HUES48 (cell line): Measurements from ENCODE around the gene RNASE3.
A peak's percentile ranks its signal among the peaks of the same experiment; 100 is the strongest.
"Not testable (repeated sequence)": the region's sequence is repeated elsewhere in the genome, so short reads cannot be mapped to it uniquely, and the experiment has no call there.

Experiments
- H3K27ac ChIP-seq: one replicate; pipeline ENCODE4 v1.7.0; 2013; ENCODE audit warnings: low read depth, low read length, inconsistent platforms
- H3K27me3 ChIP-seq: 2 replicates; pipeline ENCODE4 v1.6.1; 2013; ENCODE audit warnings: mild to moderate bottlenecking, low read length; ENCODE audit not compliant: control insufficient read depth, insufficient read depth
- H3K36me3 ChIP-seq: 2 replicates; pipeline ENCODE4 v1.6.1; 2013; ENCODE audit warnings: low read length; ENCODE audit not compliant: control insufficient read depth, insufficient read depth
- H3K4me1 ChIP-seq: 2 replicates; pipeline ENCODE4 v1.6.1; 2013; ENCODE audit warnings: mild to moderate bottlenecking, low read length; ENCODE audit not compliant: control insufficient read depth, insufficient read depth
- H3K4me3 ChIP-seq: 2 replicates; pipeline ENCODE4 v1.5.1; 2013; ENCODE audit warnings: mild to moderate bottlenecking, low read depth, low read length
- H3K9ac ChIP-seq: 2 replicates; pipeline ENCODE4 v1.6.1; 2013; ENCODE audit warnings: mild to moderate bottlenecking, low read depth, low read length, moderate library complexity
- H3K9me3 ChIP-seq: 2 replicates; pipeline ENCODE4 v1.6.1; 2013; ENCODE audit warnings: low read length; ENCODE audit not compliant: control insufficient read depth, insufficient read depth

Gene RNASE3

GRCh38 chr14:20873370-20874177 lies 17.6 kb upstream of the RNASE3 start:
- peaks cover 15% of the 10 kb centered on the region; the same call in 1 of the 2 replicates for H3K27me3 ChIP-seq
- peak overlapping the region; percentile 59 for H3K9ac ChIP-seq
- no peak overlapping the region for H3K27ac ChIP-seq
- H3K4me3 ChIP-seq, result peak overlapping the region; percentile 61
- no peaks in the 10 kb centered on the region for H3K9me3 ChIP-seq
- H3K36me3 ChIP-seq, result no peaks in the 10 kb centered on the region
- H3K4me1 ChIP-seq, result no peaks in the 10 kb centered on the region

- Histone ChIP-seq H3K36me3 (no peaks in the 10 kb centered on the region), H3K4me3 (no peak overlapping the region), H3K27me3 (peaks cover 15% of the 10 kb centered on the region; the same call in 1 of the 2 replicates), H3K9me3 (no peaks in the 10 kb centered on the region), H3K4me1 (no peaks in the 10 kb centered on the region), H3K9ac (no peak overlapping the region), H3K27ac (no peak overlapping the region)
Observed at GRCh38 chr14:20877016-20877415, 14.2 kb upstream of the RNASE3 start.

- no peak overlapping the region for H3K9ac ChIP-seq
- no peaks in the 10 kb centered on the region for H3K4me1 ChIP-seq
- H3K27me3 ChIP-seq, result peaks cover 15% of the 10 kb centered on the region; the same call in 1 of the 2 replicates
- no peaks in the 10 kb centered on the region for H3K9me3 ChIP-seq
- H3K27ac ChIP-seq, result no peak overlapping the region
- H3K36me3 ChIP-seq, result no peaks in the 10 kb centered on the region
- H3K4me3 ChIP-seq, result no peak overlapping the region
Observed at GRCh38 chr14:20878695-20879094, 12.5 kb upstream of the RNASE3 start.

- H3K36me3 ChIP-seq, result not testable (repeated sequence)
Observed at GRCh38 chr14:20881229-20881628, 10.0 kb upstream of the RNASE3 start.

GRCh38 chr14:20882787-20883186 lies 8.4 kb upstream of the RNASE3 start:
- H3K36me3 ChIP-seq, H3K9ac ChIP-seq, H3K4me1 ChIP-seq, H3K9me3 ChIP-seq, H3K27ac ChIP-seq, H3K27me3 ChIP-seq, H3K4me3 ChIP-seq: not testable (repeated sequence)

More at GRCh38 chr14:20881229-20881628, 10.0 kb upstream of the RNASE3 start:
- H3K9me3 ChIP-seq, H3K4me1 ChIP-seq, H3K4me3 ChIP-seq, H3K9ac ChIP-seq, H3K27me3 ChIP-seq, H3K27ac ChIP-seq: not testable (repeated sequence)

- H3K9ac ChIP-seq, H3K4me1 ChIP-seq, H3K9me3 ChIP-seq, H3K4me3 ChIP-seq, H3K27me3 ChIP-seq, H3K27ac ChIP-seq, H3K36me3 ChIP-seq: not testable (repeated sequence)
Observed at GRCh38 chr14:20888411-20888810, 2.8 kb upstream of the RNASE3 start.

GRCh38 chr14:20895322-20895721 lies 4.1 kb downstream of the RNASE3 start:
- H3K4me1 ChIP-seq, H3K9me3 ChIP-seq, H3K36me3 ChIP-seq, H3K27me3 ChIP-seq, H3K27ac ChIP-seq, H3K9ac ChIP-seq, H3K4me3 ChIP-seq: not testable (repeated sequence)

- no peaks in the 10 kb centered on the region for H3K27me3 ChIP-seq
- H3K36me3 ChIP-seq, result no peaks in the 10 kb centered on the region
- no peak overlapping the region for H3K4me3 ChIP-seq
- H3K27ac ChIP-seq, result no peak overlapping the region
- H3K9ac ChIP-seq, result no peak overlapping the region
- peaks cover 8% of the 10 kb centered on the region; the same call in 1 of the 2 replicates for H3K4me1 ChIP-seq
- H3K9me3 ChIP-seq, result no peaks in the 10 kb centered on the region
Observed at GRCh38 chr14:20904393-20905029, 13.3 kb downstream of the RNASE3 start.

- Histone ChIP-seq H3K9me3 (no peaks in the 10 kb centered on the region), H3K9ac (no peak overlapping the region), H3K27me3 (no peaks in the 10 kb centered on the region), H3K27ac (no peak overlapping the region), H3K36me3 (no peaks in the 10 kb centered on the region), H3K4me1 (peaks cover 8% of the 10 kb centered on the region; the same call in 1 of the 2 replicates), H3K4me3 (no peak overlapping the region)
Observed at GRCh38 chr14:20905676-20906075, 14.5 kb downstream of the RNASE3 start.

- no peak overlapping the region for H3K9ac ChIP-seq
- peaks cover 8% of the 10 kb centered on the region; the same call in 1 of the 2 replicates for H3K4me1 ChIP-seq
- no peaks in the 10 kb centered on the region for H3K36me3 ChIP-seq
- H3K9me3 ChIP-seq, result no peaks in the 10 kb centered on the region
- no peaks in the 10 kb centered on the region for H3K27me3 ChIP-seq
- no peak overlapping the region for H3K4me3 ChIP-seq
- no peak overlapping the region for H3K27ac ChIP-seq
Observed at GRCh38 chr14:20907214-20907613, 16.0 kb downstream of the RNASE3 start.

- not testable (repeated sequence) for H3K27me3 ChIP-seq, H3K27ac ChIP-seq, H3K36me3 ChIP-seq, H3K4me3 ChIP-seq, H3K4me1 ChIP-seq, H3K9me3 ChIP-seq, H3K9ac ChIP-seq
Observed at GRCh38 chr14:20910822-20911221, 19.6 kb downstream of the RNASE3 start.
